ENCODE measurements around the gene SPATS2.

SPATS2 gene

GRCh38 chr12:49336645-49337584 is 30.3 kb upstream of the SPATS2 start, which contains the start of gene C1QL4:
Gene C1QL4 (minus strand): TSS chr12:49337188. CDS start chr12:49336477, 711 bp downstream.
- peak; percentile 42 for DNase-seq

- DNase-seq = no peak
Observed at GRCh38 chr12:49338830-49339463, 28.3 kb upstream of the SPATS2 start.

GRCh38 chr12:49339464-49339861 is 27.8 kb upstream of the SPATS2 start:
- DNase-seq = no peak

GRCh38 chr12:49340095-49340870 is 27.0 kb upstream of the SPATS2 start:
- DNase-seq = no peak

GRCh38 chr12:49340971-49341776 is 26.1 kb upstream of the SPATS2 start:
- no peak for DNase-seq

- no peak for DNase-seq
Observed at GRCh38 chr12:49341777-49342065, 25.5 kb upstream of the SPATS2 start.

- peak; percentile 62 for DNase-seq
Observed at GRCh38 chr12:49342066-49342913, 25.0 kb upstream of the SPATS2 start.

GRCh38 chr12:49342914-49343731 is 24.1 kb upstream of the SPATS2 start:
- no peak for DNase-seq

GRCh38 chr12:49344486-49345050 is 22.7 kb upstream of the SPATS2 start:
- no peak for DNase-seq

- no peak for DNase-seq
Observed at GRCh38 chr12:49345051-49345824, 22.0 kb upstream of the SPATS2 start.

GRCh38 chr12:49345825-49346658 is 21.2 kb upstream of the SPATS2 start:
- DNase-seq = no peak

- DNase-seq = no peak
Observed at GRCh38 chr12:49346659-49347310, 20.5 kb upstream of the SPATS2 start, which contains the start of gene DNAJC22. Gene DNAJC22 (plus strand): TSS chr12:49346888. CDS start chr12:49348873, 1,985 bp downstream.

GRCh38 chr12:49347311-49348193 is 19.7 kb upstream of the SPATS2 start:
- DNase-seq = peak; percentile 32

GRCh38 chr12:49348781-49349180 is 18.5 kb upstream of the SPATS2 start:
- DNase-seq = no peak

- no peak for DNase-seq
Observed at GRCh38 chr12:49349266-49349665, 18.0 kb upstream of the SPATS2 start.

GRCh38 chr12:49352351-49352750 is 14.9 kb upstream of the SPATS2 start:
- no peak for DNase-seq

- DNase-seq = no peak
Observed at GRCh38 chr12:49355913-49356312, 11.3 kb upstream of the SPATS2 start.
